ENCODE measurements around the gene YAP1.

YAP1 gene

DNA sequence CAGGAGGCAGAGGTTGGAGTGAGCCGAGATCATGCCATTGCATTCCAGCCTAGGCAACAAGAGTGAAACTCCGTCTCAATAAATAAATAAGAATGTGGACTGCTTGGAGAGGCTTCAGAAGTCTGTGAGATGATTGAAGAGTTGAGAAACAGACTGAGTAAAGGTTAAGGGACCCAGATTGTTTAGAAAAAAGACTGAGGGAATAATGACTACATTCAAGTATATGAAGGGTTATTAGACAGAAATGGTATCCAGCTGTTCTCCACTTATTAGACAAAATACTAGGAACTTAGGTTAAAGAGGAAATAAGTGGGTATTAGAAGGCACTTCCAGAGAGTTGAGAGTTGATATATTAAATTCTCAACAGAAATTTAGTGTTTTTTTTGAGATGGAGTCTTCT, 10.5 kb upstream of the YAP1 start:
- CTCF ChIA-PET: no interaction called here
- Histone ChIP-seq H3K4me3 (ENCODE audit: low read depth, low read length) (no peak overlapping the region), H3K36me3 (ENCODE audit: control insufficient read depth in 2 of 2, insufficient read depth in 1 of 2, low read length in 2 of 2) (no peaks in the 10 kb centered on the region), H3K4me1 (ENCODE audit: control insufficient read depth, insufficient read depth, low read length) (no peaks in the 10 kb centered on the region), H3K9me3 (ENCODE audit: control insufficient read depth, insufficient read depth, low read depth, low read length) (no peaks in the 10 kb centered on the region), H3K27ac (ENCODE audit: extremely low read depth, low read depth, low read length) (no peak overlapping the region)
- POLR2A ChIA-PET: no interaction called here
- TF ChIP-seq, protein P1, sequence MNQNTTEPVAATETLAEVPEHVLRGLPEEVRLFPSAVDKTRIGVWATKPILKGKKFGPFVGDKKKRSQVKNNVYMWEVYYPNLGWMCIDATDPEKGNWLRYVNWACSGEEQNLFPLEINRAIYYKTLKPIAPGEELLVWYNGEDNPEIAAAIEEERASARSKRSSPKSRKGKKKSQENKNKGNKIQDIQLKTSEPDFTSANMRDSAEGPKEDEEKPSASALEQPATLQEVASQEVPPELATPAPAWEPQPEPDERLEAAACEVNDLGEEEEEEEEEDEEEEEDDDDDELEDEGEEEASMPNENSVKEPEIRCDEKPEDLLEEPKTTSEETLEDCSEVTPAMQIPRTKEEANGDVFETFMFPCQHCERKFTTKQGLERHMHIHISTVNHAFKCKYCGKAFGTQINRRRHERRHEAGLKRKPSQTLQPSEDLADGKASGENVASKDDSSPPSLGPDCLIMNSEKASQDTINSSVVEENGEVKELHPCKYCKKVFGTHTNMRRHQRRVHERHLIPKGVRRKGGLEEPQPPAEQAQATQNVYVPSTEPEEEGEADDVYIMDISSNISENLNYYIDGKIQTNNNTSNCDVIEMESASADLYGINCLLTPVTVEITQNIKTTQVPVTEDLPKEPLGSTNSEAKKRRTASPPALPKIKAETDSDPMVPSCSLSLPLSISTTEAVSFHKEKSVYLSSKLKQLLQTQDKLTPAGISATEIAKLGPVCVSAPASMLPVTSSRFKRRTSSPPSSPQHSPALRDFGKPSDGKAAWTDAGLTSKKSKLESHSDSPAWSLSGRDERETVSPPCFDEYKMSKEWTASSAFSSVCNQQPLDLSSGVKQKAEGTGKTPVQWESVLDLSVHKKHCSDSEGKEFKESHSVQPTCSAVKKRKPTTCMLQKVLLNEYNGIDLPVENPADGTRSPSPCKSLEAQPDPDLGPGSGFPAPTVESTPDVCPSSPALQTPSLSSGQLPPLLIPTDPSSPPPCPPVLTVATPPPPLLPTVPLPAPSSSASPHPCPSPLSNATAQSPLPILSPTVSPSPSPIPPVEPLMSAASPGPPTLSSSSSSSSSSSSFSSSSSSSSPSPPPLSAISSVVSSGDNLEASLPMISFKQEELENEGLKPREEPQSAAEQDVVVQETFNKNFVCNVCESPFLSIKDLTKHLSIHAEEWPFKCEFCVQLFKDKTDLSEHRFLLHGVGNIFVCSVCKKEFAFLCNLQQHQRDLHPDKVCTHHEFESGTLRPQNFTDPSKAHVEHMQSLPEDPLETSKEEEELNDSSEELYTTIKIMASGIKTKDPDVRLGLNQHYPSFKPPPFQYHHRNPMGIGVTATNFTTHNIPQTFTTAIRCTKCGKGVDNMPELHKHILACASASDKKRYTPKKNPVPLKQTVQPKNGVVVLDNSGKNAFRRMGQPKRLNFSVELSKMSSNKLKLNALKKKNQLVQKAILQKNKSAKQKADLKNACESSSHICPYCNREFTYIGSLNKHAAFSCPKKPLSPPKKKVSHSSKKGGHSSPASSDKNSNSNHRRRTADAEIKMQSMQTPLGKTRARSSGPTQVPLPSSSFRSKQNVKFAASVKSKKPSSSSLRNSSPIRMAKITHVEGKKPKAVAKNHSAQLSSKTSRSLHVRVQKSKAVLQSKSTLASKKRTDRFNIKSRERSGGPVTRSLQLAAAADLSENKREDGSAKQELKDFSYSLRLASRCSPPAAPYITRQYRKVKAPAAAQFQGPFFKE (tag by site-specific recombination; IDR thresholded peaks at IDR 0.05; ENCODE audit: borderline replicate concordance): no peak
- TF ChIP-seq ZFP69B (tag by site-specific recombination; IDR thresholded peaks at IDR 0.05) (no peak), ZBTB1 (tag by site-specific recombination; IDR thresholded peaks at IDR 0.05) (no peak), ZNF121 (tag by site-specific recombination; IDR thresholded peaks at IDR 0.05) (no peak), GFI1B (tag by site-specific recombination; IDR thresholded peaks at IDR 0.05) (no peak), ZSCAN4 (tag by site-specific recombination; IDR thresholded peaks at IDR 0.05) (no peak), ZNF843 (tag by site-specific recombination; IDR thresholded peaks at IDR 0.05) (no peak), ZNF24 (tag by site-specific recombination; IDR thresholded peaks at IDR 0.05) (no peak), TCF7L2 (IDR thresholded peaks at IDR 0.05; ENCODE audit: borderline replicate concordance, low read depth, low read length) (no peak), ZNF157 (tag by site-specific recombination; IDR thresholded peaks at IDR 0.05) (no peak), HIC1 (tag by site-specific recombination; IDR thresholded peaks at IDR 0.05) (no peak), HOXD13 (CRISPR knock-in tag; IDR thresholded peaks at IDR 0.05; ENCODE audit: borderline replicate concordance) (no peak), HOXC10 (CRISPR knock-in tag; IDR thresholded peaks at IDR 0.05) (no peak), ZNF664 (tag by site-specific recombination; IDR thresholded peaks at IDR 0.05) (no peak), KLF17 (tag by site-specific recombination; IDR thresholded peaks at IDR 0.05) (no peak), ZNF354C (tag by site-specific recombination; IDR thresholded peaks at IDR 0.05; ENCODE audit: borderline replicate concordance, low read depth) (no peak), ZNF335 (tag by site-specific recombination; conservative IDR thresholded peaks at IDR 0.05) (no peak)
- TF ChIP-seq, protein P2, sequence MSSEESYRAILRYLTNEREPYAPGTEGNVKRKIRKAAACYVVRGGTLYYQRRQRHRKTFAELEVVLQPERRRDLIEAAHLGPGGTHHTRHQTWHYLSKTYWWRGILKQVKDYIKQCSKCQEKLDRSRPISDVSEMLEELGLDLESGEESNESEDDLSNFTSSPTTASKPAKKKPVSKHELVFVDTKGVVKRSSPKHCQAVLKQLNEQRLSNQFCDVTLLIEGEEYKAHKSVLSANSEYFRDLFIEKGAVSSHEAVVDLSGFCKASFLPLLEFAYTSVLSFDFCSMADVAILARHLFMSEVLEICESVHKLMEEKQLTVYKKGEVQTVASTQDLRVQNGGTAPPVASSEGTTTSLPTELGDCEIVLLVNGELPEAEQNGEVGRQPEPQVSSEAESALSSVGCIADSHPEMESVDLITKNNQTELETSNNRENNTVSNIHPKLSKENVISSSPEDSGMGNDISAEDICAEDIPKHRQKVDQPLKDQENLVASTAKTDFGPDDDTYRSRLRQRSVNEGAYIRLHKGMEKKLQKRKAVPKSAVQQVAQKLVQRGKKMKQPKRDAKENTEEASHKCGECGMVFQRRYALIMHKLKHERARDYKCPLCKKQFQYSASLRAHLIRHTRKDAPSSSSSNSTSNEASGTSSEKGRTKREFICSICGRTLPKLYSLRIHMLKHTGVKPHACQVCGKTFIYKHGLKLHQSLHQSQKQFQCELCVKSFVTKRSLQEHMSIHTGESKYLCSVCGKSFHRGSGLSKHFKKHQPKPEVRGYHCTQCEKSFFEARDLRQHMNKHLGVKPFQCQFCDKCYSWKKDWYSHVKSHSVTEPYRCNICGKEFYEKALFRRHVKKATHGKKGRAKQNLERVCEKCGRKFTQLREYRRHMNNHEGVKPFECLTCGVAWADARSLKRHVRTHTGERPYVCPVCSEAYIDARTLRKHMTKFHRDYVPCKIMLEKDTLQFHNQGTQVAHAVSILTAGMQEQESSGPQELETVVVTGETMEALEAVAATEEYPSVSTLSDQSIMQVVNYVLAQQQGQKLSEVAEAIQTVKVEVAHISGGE (tag by site-specific recombination; conservative IDR thresholded peaks at IDR 0.05; ENCODE audit: low read depth): no peak

Data from HEK293 (cell line).